CD4-positive, alpha-beta T cell (primary cell): ENCODE measurements around the gene ANKRD37. TPM values are rescaled to one million over a fixed set of nuclear protein-coding genes. Genes with fewer than 3 reads are reported as not detected.

Experiments used
- ATAC-seq: fragments of 200-7000 bp; cut with Tn5 transposase; one replicate; pipeline ENCODE4 v1.10.0; 2022; ENCODE audit warnings: mild to moderate bottlenecking; ENCODE audit not compliant: poor library complexity
- CTCF ChIA-PET: fragments of 350-600 bp; sonication (Branson Sonifier 250); formaldehyde crosslinking; loops from one replicate; lab custom pipeline; 2021; ENCODE audit warnings: antibody characterized with exemption, inconsistent platforms; lab: Charles Lee
- POLR2A ChIA-PET: fragments of 350-600 bp; sonication (Branson Sonifier 250); formaldehyde crosslinking; loops from one replicate; lab custom pipeline; 2021; ENCODE audit warnings: antibody characterized with exemption, inconsistent platforms; lab: Charles Lee
- DNase-seq, 14 experiments: peaks; one replicate each; pipeline ENCODE4 v3.0.0-alpha.2; 2013 to 2020; ENCODE audit warnings: mixed read lengths in 2 of 14
- H3K27ac ChIP-seq, 2 donors: one replicate each; pipeline versions ENCODE4 v1.5.1 to v1.7.0; 2013; ENCODE audit warnings: low read length in 2 of 2, low read depth in 1 of 2, mild to moderate bottlenecking in 1 of 2
- H3K27me3 ChIP-seq, 2 experiments: 1 replicate in 1 of 2; 2 replicates in 1 of 2; pipeline versions ENCODE4 v1.6.1 to v1.7.0; 2013; ENCODE audit warnings: low read length in 2 of 2, control low read depth in 1 of 2, mild to moderate bottlenecking in 1 of 2, moderate library complexity in 1 of 2; ENCODE audit not compliant: insufficient read depth in 2 of 2, control insufficient read depth in 1 of 2
- H3K36me3 ChIP-seq: one replicate; pipeline ENCODE4 v1.6.1; 2013; ENCODE audit warnings: low read length, control low read depth; ENCODE audit not compliant: insufficient read depth
- H3K4me1 ChIP-seq: one replicate; pipeline ENCODE4 v1.6.1; 2013; ENCODE audit warnings: low read length, control low read depth; ENCODE audit not compliant: insufficient read depth
- H3K4me3 ChIP-seq: one replicate; pipeline ENCODE4 v1.5.1; 2013; ENCODE audit warnings: mild to moderate bottlenecking, low read length, moderate library complexity
- H3K9me3 ChIP-seq, 2 experiments: 1 replicate in 1 of 2; 2 replicates in 1 of 2; pipeline versions ENCODE4 v1.6.1 to v1.7.0; 2013; ENCODE audit warnings: low read length in 2 of 2, mild to moderate bottlenecking in 2 of 2, control low read depth in 1 of 2, moderate library complexity in 1 of 2; ENCODE audit not compliant: control insufficient read depth in 1 of 2, insufficient read depth in 1 of 2
- H3K27ac Mint-ChIP-seq: one replicate; pipeline ENCODE4 v1.8.0; 2020; ENCODE audit warnings: mixed read lengths
- H3K27me3 Mint-ChIP-seq: one replicate; pipeline ENCODE4 v1.8.0; 2021; ENCODE audit warnings: mixed read lengths
- H3K36me3 Mint-ChIP-seq: one replicate; pipeline ENCODE4 v1.8.0; 2021; ENCODE audit warnings: low read depth, mixed read lengths
- H3K4me1 Mint-ChIP-seq: one replicate; pipeline ENCODE4 v1.8.0; 2021; ENCODE audit warnings: low read depth, mixed read lengths
- H3K4me3 Mint-ChIP-seq: one replicate; pipeline ENCODE4 v1.8.0; 2020; ENCODE audit warnings: mild to moderate bottlenecking, mixed read lengths
- H3K9me3 Mint-ChIP-seq: one replicate; pipeline ENCODE4 v1.8.0; 2020; ENCODE audit warnings: mixed read lengths
- intact Hi-C, 2 experiments: fragments of 100-400 bp; cut with DNase I in 1 of 2; cut with micrococcal nuclease in 1 of 2; formaldehyde crosslinking; loops; one replicate each; pipeline versions ENCODE4 v1.15.1 to v1.9.0; 2023 to 2025; cut with DNase I, micrococcal nuclease
- total RNA-seq, 174 experiments: library from RNA in 2 of 174; stranded (reverse) in 2 of 174; gene quantifications; one replicate each; pipeline ENCODE4 v1.2.3 and lab custom pipeline; 2021 to 2026
- TF ChIP-seq, protein P1 (sequence below): fragments of 200-600 bp; IDR thresholded peaks from one replicate; pipeline ENCODE4 v1.8.0; 2022; ENCODE audit warnings: antibody characterized with exemption, mild to moderate bottlenecking

The ANKRD37 gene
- total RNA-seq, 2 experiments from 2014 or later, result 10.3 to 11.6 TPM

DNA sequence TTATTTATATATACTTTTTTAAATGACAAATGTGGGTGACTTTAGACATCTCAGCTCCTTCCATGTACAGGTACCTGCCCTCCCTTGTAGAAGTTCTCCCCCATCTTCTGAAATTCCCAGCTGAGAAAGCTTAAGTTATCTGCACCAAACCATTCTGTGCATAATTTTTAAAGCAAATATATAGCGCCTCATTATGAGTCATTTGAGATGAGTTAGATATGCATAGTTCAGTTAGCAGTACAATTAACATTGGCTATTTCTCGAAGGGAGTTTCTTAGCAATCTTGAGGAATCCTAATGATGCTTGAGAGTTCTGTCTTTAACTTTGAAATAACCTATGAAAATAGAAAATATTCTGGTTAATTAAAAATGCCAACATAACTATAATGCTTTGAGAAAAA lies 48.6 kb downstream of the ANKRD37 start:
- Histone ChIP-seq H3K36me3 (no peaks in the 10 kb centered on the region), H3K4me3 (no peak overlapping the region), H3K27ac (no peak overlapping the region), H3K27me3 (peaks cover 0 to 3% of the 10 kb centered on the region in 2 experiments), H3K9me3 (no peaks in the 10 kb centered on the region), H3K4me1 (no peaks in the 10 kb centered on the region)
- no peak overlapping the region for H3K27ac Mint-ChIP-seq
- H3K27me3 Mint-ChIP-seq, result peaks cover 27% of the 10 kb centered on the region
- POLR2A ChIA-PET, result no interaction called here
- H3K36me3 Mint-ChIP-seq, result no peaks in the 10 kb centered on the region
- intact Hi-C loops, result no loop called here
- ATAC-seq (no peak), DNase-seq (no peak)
- no peaks in the 10 kb centered on the region for H3K4me1 Mint-ChIP-seq
- H3K9me3 Mint-ChIP-seq, result no peaks in the 10 kb centered on the region
- CTCF ChIA-PET, result no interaction called here
- TF ChIP-seq, protein P1, sequence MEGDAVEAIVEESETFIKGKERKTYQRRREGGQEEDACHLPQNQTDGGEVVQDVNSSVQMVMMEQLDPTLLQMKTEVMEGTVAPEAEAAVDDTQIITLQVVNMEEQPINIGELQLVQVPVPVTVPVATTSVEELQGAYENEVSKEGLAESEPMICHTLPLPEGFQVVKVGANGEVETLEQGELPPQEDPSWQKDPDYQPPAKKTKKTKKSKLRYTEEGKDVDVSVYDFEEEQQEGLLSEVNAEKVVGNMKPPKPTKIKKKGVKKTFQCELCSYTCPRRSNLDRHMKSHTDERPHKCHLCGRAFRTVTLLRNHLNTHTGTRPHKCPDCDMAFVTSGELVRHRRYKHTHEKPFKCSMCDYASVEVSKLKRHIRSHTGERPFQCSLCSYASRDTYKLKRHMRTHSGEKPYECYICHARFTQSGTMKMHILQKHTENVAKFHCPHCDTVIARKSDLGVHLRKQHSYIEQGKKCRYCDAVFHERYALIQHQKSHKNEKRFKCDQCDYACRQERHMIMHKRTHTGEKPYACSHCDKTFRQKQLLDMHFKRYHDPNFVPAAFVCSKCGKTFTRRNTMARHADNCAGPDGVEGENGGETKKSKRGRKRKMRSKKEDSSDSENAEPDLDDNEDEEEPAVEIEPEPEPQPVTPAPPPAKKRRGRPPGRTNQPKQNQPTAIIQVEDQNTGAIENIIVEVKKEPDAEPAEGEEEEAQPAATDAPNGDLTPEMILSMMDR, result no peak
- no peak overlapping the region for H3K4me3 Mint-ChIP-seq

Other genes with a start within 250 kb of the ANKRD37 start
- gene CFAP97, start 192.8 kb upstream of the ANKRD37 start, total RNA-seq, result 10 to 100 TPM; 24.5 to 26.6 TPM
- 1 to 10 TPM; 7.9 to 9.1 TPM for gene SNX25, start 187.2 kb upstream of the ANKRD37 start, total RNA-seq
- gene LRP2BP, start 917 bp upstream of the ANKRD37 start, total RNA-seq, result 1 to 10 TPM; 2.7 to 3.1 TPM
- 10 to 100 TPM; 14.5 to 16.6 TPM for gene UFSP2, start 29.1 kb downstream of the ANKRD37 start, total RNA-seq
- under 1 TPM; 0.34 to 0.36 TPM for gene CCDC110, start 74.9 kb downstream of the ANKRD37 start, total RNA-seq
- not detected for gene PDLIM3, start 138.7 kb downstream of the ANKRD37 start, total RNA-seq